Adrenal gland (tissue), 12 donors: Measurements from ENCODE around the gene H2BK1. TPM values are rescaled to one million over a fixed set of nuclear protein-coding genes. Genes with fewer than 3 reads are reported as not detected.

Experiments used
- DNase-seq, 7 donors: peaks; one replicate each; pipeline ENCODE4 v3.0.0-alpha.2; 2019 to 2020
- H3K27ac ChIP-seq, 5 donors: fragments of 200-600 bp; sonication (generic) in 4 of 5; 1 replicate in 3 of 5; 2 replicates in 2 of 5; pipeline versions ENCODE4 v1.5.1 to v1.8.0; 2016 to 2020; ENCODE audit warnings: mild to moderate bottlenecking in 1 of 5
- H3K27me3 ChIP-seq: fragments of 200-600 bp; 2 replicates; pipeline ENCODE4 v1.8.0; 2021
- H3K36me3 ChIP-seq, 2 donors: fragments of 200-600 bp; replicated peaks in 1 of 2; 1 replicate in 1 of 2; 2 replicates in 1 of 2; pipeline versions ENCODE4 v1.5.1 to v1.8.0; 2018 to 2022
- H3K4me1 ChIP-seq, 2 donors: fragments of 200-600 bp; replicated peaks in 1 of 2; 1 replicate in 1 of 2; 2 replicates in 1 of 2; pipeline versions ENCODE4 v1.5.1 to v1.8.0; 2018 to 2021
- H3K4me3 ChIP-seq, 4 donors: fragments of 200-600 bp; sonication (generic) in 3 of 4; one replicate each; pipeline ENCODE4 v1.5.1; 2016 to 2018
- H3K9me3 ChIP-seq, 3 donors: fragments of 200-600 bp; sonication (generic) in 1 of 3; replicated peaks in 1 of 3; 1 replicate in 2 of 3; 2 replicates in 1 of 3; pipeline versions ENCODE4 v1.5.1 to v1.8.0; 2016 to 2021
- CTCF ChIP-seq, 6 experiments: fragments of 450-650 bp in 4 of 6; fragments of 200-600 bp in 2 of 6; sonication (generic) in 1 of 6; IDR thresholded peaks; 1 replicate in 5 of 6; 2 replicates in 1 of 6; pipeline versions ENCODE4 v1.5.1 to v1.8.0; 2016 to 2021; ENCODE audit warnings: antibody characterized with exemption in 6 of 6, mild to moderate bottlenecking in 2 of 6, moderate library complexity in 1 of 6
- POLR2A ChIP-seq, 2 donors: fragments of 450-650 bp; IDR thresholded peaks; one replicate each; pipeline ENCODE4 v1.6.1; 2017; ENCODE audit warnings: antibody characterized with exemption in 2 of 2, mild to moderate bottlenecking in 2 of 2, moderate library complexity in 1 of 2
- WGBS, 4 donors: extraction: QIAGEN DNeasy Blood & Tissue Kit in 2 of 4; methylation state at CpG; one replicate each; pipeline versions ENCODE4 v1.1.5 to v1.1.7; 2013 to 2017; 5-methylcytosine and 5-hydroxymethylcytosine counted together
- intact Hi-C, 2 donors: fragments of 100-400 bp; cut with DNase I; formaldehyde crosslinking; loops; one replicate each; pipeline versions ENCODE4 v1.14.1 to v1.15.0; 2022 to 2023
- polyA plus RNA-seq, 3 donors: library from polyadenylated mRNA; stranded (reverse); fragments of 200-250 nt in 2 of 3; fragments of 350-450 nt in 1 of 3; fragmentation: Illumina TruSeq in 1 of 3; extraction: RNeasy Lipid Tissue Mini Kit (QIAGEN cat#74804) in 1 of 3; gene quantifications; one replicate each; pipeline ENCODE4 v1.2.3, GENCODE V29; 2013 to 2014
- total RNA-seq, 9 donors: library from RNA; depleted of rRNA in 4 of 9; stranded (reverse); fragments of >200 nt in 4 of 9; fragments of 120-200 nt in 1 of 9; fragmentation: NEBNext Ultra II Directional in 1 of 9; extraction: Animal tissue kit (Norgen Biotek cat#: 25700) in 1 of 9; gene quantifications; one replicate each; pipeline versions ENCODE4 v1.1.0 to v1.2.4, GENCODE V29; 2013 to 2023
- donor health status: healthy with polysubstance abuse.
- donor health status: Bipolar disorder and iron deficiency.
- donor health status: DM: yes; HTN: yes; CAD: no.
- donor health status: DM: no; HTN: no; CAD: no.
- donor health status: DM: no; HTN: no; CAD: no.
- donor health status: DM: yes; HTN: yes; CAD: no.

H2BK1 gene
- total and polyA plus RNA-seq, 12 donors = not detected

- TF ChIP-seq CTCF (IDR thresholded peaks at IDR 0.05) (no peak), POLR2A (IDR thresholded peaks at IDR 0.05) (peak in 1 of 2 donors; percentile 82)
- Histone ChIP-seq H3K4me3 (peak overlapping the region; percentile 48 to 94 (median 88)), H3K4me1 (peaks cover 18 to 30% of the 10 kb centered on the region in 2 donors), H3K9me3 (no peaks in the 10 kb centered on the region), H3K27ac (peak overlapping the region; percentile 50 to 94 (median 86)), H3K36me3 (peaks cover 0 to 35% of the 10 kb centered on the region in 2 donors), H3K27me3 (no peaks in the 10 kb centered on the region)
- 1 to 3% (median 3%) methylated on average over 23 to 36 of the region's 36 CpGs for WGBS, 4 donors
- DNase-seq = peak; percentile 72 to 91 (median 84)
- intact Hi-C loops = no loop called here
Observed at GRCh38 chr7:151232917-151233701, 22.8 kb upstream of the H2BK1 start.

- H3K27ac ChIP-seq = peak within 1 kb of the TSS; percentile 50 to 94 (median 86)
- H3K27me3 ChIP-seq = no peaks in the 10 kb centered on the region
- no peaks in the 10 kb centered on the region for H3K9me3 ChIP-seq
- peaks cover 21 to 35% of the 10 kb centered on the region in 2 donors for H3K4me1 ChIP-seq
- peak; percentile 92 to 97 (median 93) for DNase-seq
- intact Hi-C loops = no loop called here
- WGBS, 4 donors = 0 to 1% (median 1%) methylated on average over 19 to 79 of the region's 79 CpGs
- H3K4me3 ChIP-seq = peak within 1 kb of the TSS; percentile 48 to 94 (median 88)
- H3K36me3 ChIP-seq = peaks cover 0 to 27% of the 10 kb centered on the region in 2 donors
- TF ChIP-seq CTCF (IDR thresholded peaks at IDR 0.05) (no peak), POLR2A (IDR thresholded peaks at IDR 0.05) (peak; percentile 70 to 89)
Observed at GRCh38 chr7:151232091-151232916, 22.0 kb upstream of the H2BK1 start, which contains the start of gene CHPF2. Gene CHPF2, plus strand, starts transcription at chr7:151232483. Its CDS starts 1,529 bp downstream, at chr7:151234012.

GRCh38 chr7:151231080-151231479 is 20.8 kb upstream of the H2BK1 start:
- no peaks in the 10 kb centered on the region for H3K27me3 ChIP-seq
- intact Hi-C loops = no loop called here
- no peak for TF ChIP-seq CTCF (IDR thresholded peaks at IDR 0.05)
- TF ChIP-seq POLR2A (IDR thresholded peaks at IDR 0.05) = peak in 1 of 2 donors; percentile 42
- peaks cover 26 to 41% of the 10 kb centered on the region in 2 donors for H3K4me1 ChIP-seq
- 46 to 54% (median 48%) methylated on average over 1 of the region's 1 CpG for WGBS, 4 donors
- peak overlapping the region in 3 of 5 donors; percentile 84 to 94 (median 92) for H3K27ac ChIP-seq
- no peak overlapping the region for H3K4me3 ChIP-seq
- H3K36me3 ChIP-seq = peaks cover 0 to 15% of the 10 kb centered on the region in 2 donors
- no peak for DNase-seq
- H3K9me3 ChIP-seq = no peaks in the 10 kb centered on the region

GRCh38 chr7:151229249-151229648 is 19.0 kb upstream of the H2BK1 start:
- peaks cover 32 to 51% of the 10 kb centered on the region in 2 donors for H3K4me1 ChIP-seq
- no peak for DNase-seq
- intact Hi-C loops = no loop called here
- H3K4me3 ChIP-seq = no peak overlapping the region
- 65 to 76% (median 73%) methylated on average over 10 of the region's 10 CpGs for WGBS, 4 donors
- H3K36me3 ChIP-seq = peaks cover 0 to 9% of the 10 kb centered on the region in 2 donors
- no peaks in the 10 kb centered on the region for H3K27me3 ChIP-seq
- H3K27ac ChIP-seq = no peak overlapping the region
- TF ChIP-seq POLR2A (IDR thresholded peaks at IDR 0.05) (no peak), CTCF (IDR thresholded peaks at IDR 0.05) (no peak)
- H3K9me3 ChIP-seq = no peaks in the 10 kb centered on the region
